ENCODE results near the gene ASPDH.

Gene ASPDH

GRCh38 chr19:50507376-50507775 is 6.3 kb downstream of the ASPDH start:
- DNase-seq: no peak
- no peaks in the 10 kb centered on the region for H3K27me3 ChIP-seq (ENCODE audit: insufficient read depth, low read depth, severe bottlenecking)
- H3K4me3 ChIP-seq (ENCODE audit: low read depth, low read length): no peak overlapping the region
- no peak for TF ChIP-seq CTCF (IDR thresholded peaks at IDR 0.05; ENCODE audit: low read depth, low read length)
- no peaks in the 10 kb centered on the region for H3K9me3 ChIP-seq (ENCODE audit: severe bottlenecking)
- H3K36me3 ChIP-seq: no peaks in the 10 kb centered on the region
- no peak overlapping the region for H3K27ac ChIP-seq

GRCh38 chr19:50506700-50507099 is 7.0 kb downstream of the ASPDH start:
- Histone ChIP-seq H3K4me3 (ENCODE audit: low read depth, low read length) (no peak overlapping the region), H3K36me3 (no peaks in the 10 kb centered on the region), H3K27me3 (ENCODE audit: insufficient read depth, low read depth, severe bottlenecking) (no peaks in the 10 kb centered on the region), H3K27ac (no peak overlapping the region), H3K9me3 (ENCODE audit: severe bottlenecking) (no peaks in the 10 kb centered on the region)
- no peak for DNase-seq
- TF ChIP-seq CTCF (IDR thresholded peaks at IDR 0.05; ENCODE audit: low read depth, low read length): no peak

GRCh38 chr19:50505856-50506611 is 7.7 kb downstream of the ASPDH start:
- no peak overlapping the region for H3K27ac ChIP-seq
- DNase-seq: no peak
- no peaks in the 10 kb centered on the region for H3K27me3 ChIP-seq (ENCODE audit: insufficient read depth, low read depth, severe bottlenecking)
- no peaks in the 10 kb centered on the region for H3K9me3 ChIP-seq (ENCODE audit: severe bottlenecking)
- no peak for TF ChIP-seq CTCF (IDR thresholded peaks at IDR 0.05; ENCODE audit: low read depth, low read length)
- no peaks in the 10 kb centered on the region for H3K36me3 ChIP-seq
- no peak overlapping the region for H3K4me3 ChIP-seq (ENCODE audit: low read depth, low read length)

GRCh38 chr19:50501568-50502475 is 11.9 kb downstream of the ASPDH start:
- no peak for TF ChIP-seq CTCF (IDR thresholded peaks at IDR 0.05; ENCODE audit: low read depth, low read length)
- Histone ChIP-seq H3K27ac (peak overlapping the region; percentile 94), H3K36me3 (no peaks in the 10 kb centered on the region), H3K9me3 (ENCODE audit: severe bottlenecking) (no peaks in the 10 kb centered on the region), H3K4me3 (ENCODE audit: low read depth, low read length) (no peak overlapping the region), H3K27me3 (ENCODE audit: insufficient read depth, low read depth, severe bottlenecking) (no peaks in the 10 kb centered on the region)
- no peak for DNase-seq

GRCh38 chr19:50501186-50501567 is 12.5 kb downstream of the ASPDH start:
- no peaks in the 10 kb centered on the region for H3K27me3 ChIP-seq (ENCODE audit: insufficient read depth, low read depth, severe bottlenecking)
- no peak for DNase-seq

More at GRCh38 chr19:50501186-50501567, 12.5 kb downstream of the ASPDH start:
- TF ChIP-seq CTCF (IDR thresholded peaks at IDR 0.05; ENCODE audit: low read depth, low read length): no peak
- Histone ChIP-seq H3K36me3 (no peaks in the 10 kb centered on the region), H3K9me3 (ENCODE audit: severe bottlenecking) (no peaks in the 10 kb centered on the region), H3K4me3 (ENCODE audit: low read depth, low read length) (no peak overlapping the region), H3K27ac (peak overlapping the region; percentile 94)
